Spleen (tissue), 11 donors: ENCODE data around the gene BAZ1B. TPM values are rescaled to one million over a fixed set of nuclear protein-coding genes. Genes with fewer than 3 reads are reported as not detected.

Experiments
- DNase-seq: peaks from one replicate; pipeline ENCODE4 v3.0.0-alpha.2; 2020
- H3K27ac ChIP-seq, 8 donors: fragments of 200-600 bp; sonication (generic) in 7 of 8; 1 replicate in 4 of 8; 2 replicates in 4 of 8; pipeline versions ENCODE4 v1.5.0 to v1.8.0; 2016 to 2021; ENCODE audit warnings: inconsistent platforms in 4 of 8, mild to moderate bottlenecking in 4 of 8, moderate library complexity in 1 of 8
- H3K27me3 ChIP-seq, 7 donors: fragments of 200-600 bp; sonication (generic) in 6 of 7; replicated peaks in 1 of 7; 1 replicate in 4 of 7; 2 replicates in 3 of 7; pipeline versions ENCODE4 v1.5.0 to v1.8.0; 2016 to 2021; ENCODE audit warnings: inconsistent platforms in 3 of 7, mild to moderate bottlenecking in 1 of 7
- H3K36me3 ChIP-seq, 6 donors: fragments of 200-600 bp; sonication (generic) in 5 of 6; 1 replicate in 4 of 6; 2 replicates in 2 of 6; pipeline versions ENCODE4 v1.5.0 to v1.8.0; 2016 to 2021; ENCODE audit warnings: inconsistent platforms in 2 of 6
- H3K4me1 ChIP-seq, 6 donors: fragments of 200-600 bp; sonication (generic) in 5 of 6; 1 replicate in 3 of 6; 2 replicates in 3 of 6; pipeline versions ENCODE4 v1.5.0 to v1.8.0; 2016 to 2021; ENCODE audit warnings: inconsistent platforms in 3 of 6
- H3K4me3 ChIP-seq, 8 donors: fragments of 200-600 bp; sonication (generic) in 7 of 8; 1 replicate in 4 of 8; 2 replicates in 4 of 8; pipeline versions ENCODE4 v1.5.0 to v1.8.0; 2016 to 2021; ENCODE audit warnings: inconsistent platforms in 4 of 8, mild to moderate bottlenecking in 4 of 8, moderate library complexity in 2 of 8
- H3K9me3 ChIP-seq, 8 donors: fragments of 200-600 bp; sonication (generic) in 7 of 8; 1 replicate in 4 of 8; 2 replicates in 4 of 8; pipeline versions ENCODE4 v1.5.0 to v1.8.0; 2016 to 2021; ENCODE audit warnings: inconsistent platforms in 4 of 8
- CTCF ChIP-seq, 11 experiments: fragments of 200-600 bp in 7 of 11; fragments of 450-650 bp in 4 of 11; sonication (generic) in 4 of 11; IDR thresholded peaks in 8 of 11; conservative IDR thresholded peaks in 3 of 11; 1 replicate in 7 of 11; 2 replicates in 4 of 11; pipeline versions ENCODE4 v1.4.0 to v1.8.0; 2016 to 2021; ENCODE audit warnings: antibody characterized with exemption in 11 of 11, inconsistent platforms in 4 of 11, mild to moderate bottlenecking in 1 of 11
- POLR2A ChIP-seq, 3 donors: fragments of 450-650 bp; IDR thresholded peaks; one replicate each; pipeline ENCODE4 v1.5.1; 2017; ENCODE audit warnings: antibody characterized with exemption in 3 of 3, mild to moderate bottlenecking in 1 of 3
- POLR2AphosphoS5 ChIP-seq, 3 donors: sonication (generic); formaldehyde crosslinking; IDR thresholded peaks; one replicate each; pipeline ENCODE4 v1.5.1; 2017; ENCODE audit warnings: antibody characterized with exemption in 3 of 3
- WGBS, 5 donors: extraction: QIAGEN DNeasy Blood & Tissue Kit in 3 of 5; methylation state at CpG; one replicate each; pipeline versions ENCODE4 v1.1.5 to v1.1.7; 2013 to 2018; 5-methylcytosine and 5-hydroxymethylcytosine counted together
- intact Hi-C: fragments of 100-400 bp; cut with DNase I; formaldehyde crosslinking; loops from one replicate; pipeline ENCODE4 v1.15.0; 2023; ENCODE audit warnings: low total_unique reads
- polyA plus RNA-seq, 3 donors: library from polyadenylated mRNA; stranded (reverse); fragments of 200-250 nt; gene quantifications; one replicate each; pipeline ENCODE4 v1.2.1, GENCODE V29; 2013
- total RNA-seq, 7 donors: library from RNA; depleted of rRNA in 3 of 7; stranded (reverse); fragments of >200 nt in 3 of 7; fragmentation: NEBNext Ultra II Directional in 4 of 7; extraction: Animal tissue kit (Norgen Biotek cat#: 25700) in 4 of 7; gene quantifications; one replicate each; pipeline versions ENCODE4 v1.1.0 to v1.2.1, GENCODE V29; 2016 to 2021
- donor health status: healthy with polysubstance abuse.
- donor health status: DM: no; HTN: no; CAD: no; lungs with moderate emphysema.
- donor health status: DM: no; HTN: no; CAD: no.
- donor health status: Bipolar disorder and iron deficiency.
- donor health status: healthy.
- donor health status: DM: no; HTN: no; CAD: no.
- donor health status: DM: yes; HTN: yes; CAD: no.

Gene BAZ1B
- total and polyA plus RNA-seq, 10 donors = 9.2 to 61.4 (median 54.9) TPM

GRCh38 chr7:73520673-73521635, 1.1 kb downstream of the BAZ1B start:
- peaks cover 0 to 26% (median 11%) of the 10 kb centered on the region in 6 donors for H3K36me3 ChIP-seq
- peak overlapping the region; percentile 87 to 97 (median 92) for H3K4me3 ChIP-seq
- no peaks in the 10 kb centered on the region for H3K9me3 ChIP-seq
- intact Hi-C loops = no loop called here
- peak overlapping the region; percentile 79 to 97 (median 93) for H3K27ac ChIP-seq
- 0 to 1% (median 1%) methylated on average over 28 to 36 of the region's 36 CpGs for WGBS, 5 donors
- no peaks in the 10 kb centered on the region for H3K27me3 ChIP-seq
- TF ChIP-seq CTCF (IDR thresholded peaks at IDR 0.05 in 8 of 11, conservative IDR thresholded peaks at IDR 0.05 in 3 of 11) (no peak), POLR2A (IDR thresholded peaks at IDR 0.05) (no peak), POLR2AphosphoS5 (IDR thresholded peaks at IDR 0.05) (no peak)
- no peak for DNase-seq
- peaks cover 43 to 89% (median 75%) of the 10 kb centered on the region in 6 donors for H3K4me1 ChIP-seq

GRCh38 chr7:73519867-73520672, 2.0 kb downstream of the BAZ1B start:
- Histone ChIP-seq H3K36me3 (peaks cover 0 to 35% (median 18%) of the 10 kb centered on the region in 6 donors), H3K9me3 (no peaks in the 10 kb centered on the region), H3K27ac (peak overlapping the region; percentile 43 to 97 (median 93)), H3K27me3 (no peaks in the 10 kb centered on the region), H3K4me3 (peak overlapping the region; percentile 6 to 97 (median 92)), H3K4me1 (peaks cover 37 to 88% (median 67%) of the 10 kb centered on the region in 6 donors)
- intact Hi-C loops = no loop called here
- TF ChIP-seq CTCF (IDR thresholded peaks at IDR 0.05 in 8 of 11, conservative IDR thresholded peaks at IDR 0.05 in 3 of 11) = no peak
- TF ChIP-seq POLR2A (IDR thresholded peaks at IDR 0.05) = no peak
- TF ChIP-seq POLR2AphosphoS5 (IDR thresholded peaks at IDR 0.05) = no peak
- DNase-seq = peak; percentile 62
- 53 to 68% (median 60%) methylated on average over 18 of the region's 18 CpGs for WGBS, 5 donors

- no peaks in the 10 kb centered on the region for H3K9me3 ChIP-seq
- TF ChIP-seq POLR2A (IDR thresholded peaks at IDR 0.05) (no peak), POLR2AphosphoS5 (IDR thresholded peaks at IDR 0.05) (no peak), CTCF (IDR thresholded peaks at IDR 0.05 in 8 of 11, conservative IDR thresholded peaks at IDR 0.05 in 3 of 11) (no peak)
- intact Hi-C loops = no loop called here
- no peaks in the 10 kb centered on the region for H3K27me3 ChIP-seq
- peak overlapping the region in 1 of 8 donors; percentile 95 for H3K4me3 ChIP-seq
- H3K27ac ChIP-seq = no peak overlapping the region
- WGBS, 5 donors = 62 to 88% (median 84%) methylated on average over 5 of the region's 5 CpGs
- peak; percentile 27 for DNase-seq
- peaks cover 37 to 90% (median 67%) of the 10 kb centered on the region in 6 donors for H3K4me1 ChIP-seq
- peaks cover 0 to 51% (median 28%) of the 10 kb centered on the region in 6 donors for H3K36me3 ChIP-seq
These were observed 3.6 kb downstream of the BAZ1B start for GRCh38 chr7:73518470-73518869.
